Neural crest cell (in vitro differentiated cells): Measurements from ENCODE around the gene DGKG. TPM values are rescaled to one million over a fixed set of nuclear protein-coding genes. Genes with fewer than 3 reads are reported as not detected.

Experiments used
- DNase-seq: peaks from one replicate; pipeline ENCODE4 v3.0.0; 2021; ENCODE audit warnings: low read depth, mixed read lengths, low spot score
- H3K27ac Mint-ChIP-seq: one replicate; pipeline ENCODE4 v1.8.0; 2021; ENCODE audit warnings: mild to moderate bottlenecking, mixed read lengths; ENCODE audit not compliant: unreplicated experiment
- H3K27me3 Mint-ChIP-seq: 2 replicates; pipeline ENCODE4 v1.8.0; 2021; ENCODE audit warnings: low read depth, mild to moderate bottlenecking, mixed read lengths
- H3K36me3 Mint-ChIP-seq: 2 replicates; pipeline ENCODE4 v1.8.0; 2021; ENCODE audit warnings: low read depth, mild to moderate bottlenecking, mixed read lengths
- H3K4me1 Mint-ChIP-seq: 2 replicates; pipeline ENCODE4 v1.8.0; 2021; ENCODE audit warnings: mixed read lengths
- H3K4me3 Mint-ChIP-seq: one replicate; pipeline ENCODE4 v1.8.0; 2021; ENCODE audit warnings: mild to moderate bottlenecking, mixed read lengths
- H3K9me3 Mint-ChIP-seq: 2 replicates; pipeline ENCODE4 v1.8.0; 2021; ENCODE audit warnings: mixed read lengths
- total RNA-seq: library from RNA; stranded (reverse); gene quantifications from 2 replicates; pipeline ENCODE4 v1.2.1, GENCODE V29; 2021
- TF ChIP-seq, protein P1 (sequence below): fragments of 200-600 bp; sonication (generic); conservative IDR thresholded peaks from 2 replicates; pipeline ENCODE4 v1.5.0; 2021; ENCODE audit warnings: antibody characterized with exemption, mild to moderate bottlenecking

Gene DGKG
- total RNA-seq, 1 donor from 2014 or later: not detected

DNA sequence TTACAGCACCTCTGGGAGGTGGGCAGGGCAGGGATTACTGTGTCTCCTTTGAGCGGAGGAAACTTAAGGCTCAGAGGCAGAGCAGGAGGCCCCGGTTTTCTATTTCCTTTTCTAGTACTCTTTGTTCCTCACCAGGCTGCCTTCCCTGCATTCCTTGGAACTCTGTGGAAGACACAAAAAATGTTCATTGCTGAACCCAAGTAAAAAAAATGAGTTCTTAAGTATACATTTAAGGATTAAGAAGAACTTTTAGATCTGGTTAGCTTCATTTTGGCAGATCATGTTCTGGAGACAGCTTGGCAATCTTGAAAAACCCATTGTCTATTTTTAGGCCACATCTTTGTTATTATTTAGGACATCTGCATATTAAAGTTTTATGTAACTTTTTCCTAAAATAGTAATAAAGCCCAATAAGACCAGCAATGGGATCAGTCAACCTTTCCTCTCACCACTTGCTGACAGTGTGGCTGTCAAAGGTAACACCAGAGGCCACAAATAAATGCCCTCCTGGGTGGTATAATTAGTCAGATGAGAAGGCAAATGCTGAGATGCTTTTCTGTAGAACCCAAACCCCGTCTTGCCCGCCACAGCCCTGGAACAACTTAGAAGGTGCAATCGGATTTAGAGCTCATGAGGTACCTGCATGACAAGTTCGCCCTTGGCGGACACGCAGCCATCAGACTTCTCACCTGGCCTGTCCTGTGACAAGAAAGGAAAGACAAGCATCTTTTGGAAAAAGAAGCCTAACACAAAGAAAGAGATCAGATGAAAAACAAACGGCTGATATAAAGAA lies 97.2 kb downstream of the DGKG start:
- Mint-ChIP-seq H3K9me3 (no peaks in the 10 kb centered on the region), H3K4me1 (peaks cover 8% of the 10 kb centered on the region), H3K36me3 (no peaks in the 10 kb centered on the region), H3K27ac (no peak overlapping the region), H3K27me3 (peaks cover 17% of the 10 kb centered on the region), H3K4me3 (no peak overlapping the region)
- DNase-seq: no peak
- TF ChIP-seq, protein P1, sequence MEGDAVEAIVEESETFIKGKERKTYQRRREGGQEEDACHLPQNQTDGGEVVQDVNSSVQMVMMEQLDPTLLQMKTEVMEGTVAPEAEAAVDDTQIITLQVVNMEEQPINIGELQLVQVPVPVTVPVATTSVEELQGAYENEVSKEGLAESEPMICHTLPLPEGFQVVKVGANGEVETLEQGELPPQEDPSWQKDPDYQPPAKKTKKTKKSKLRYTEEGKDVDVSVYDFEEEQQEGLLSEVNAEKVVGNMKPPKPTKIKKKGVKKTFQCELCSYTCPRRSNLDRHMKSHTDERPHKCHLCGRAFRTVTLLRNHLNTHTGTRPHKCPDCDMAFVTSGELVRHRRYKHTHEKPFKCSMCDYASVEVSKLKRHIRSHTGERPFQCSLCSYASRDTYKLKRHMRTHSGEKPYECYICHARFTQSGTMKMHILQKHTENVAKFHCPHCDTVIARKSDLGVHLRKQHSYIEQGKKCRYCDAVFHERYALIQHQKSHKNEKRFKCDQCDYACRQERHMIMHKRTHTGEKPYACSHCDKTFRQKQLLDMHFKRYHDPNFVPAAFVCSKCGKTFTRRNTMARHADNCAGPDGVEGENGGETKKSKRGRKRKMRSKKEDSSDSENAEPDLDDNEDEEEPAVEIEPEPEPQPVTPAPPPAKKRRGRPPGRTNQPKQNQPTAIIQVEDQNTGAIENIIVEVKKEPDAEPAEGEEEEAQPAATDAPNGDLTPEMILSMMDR: no peak

DNA sequence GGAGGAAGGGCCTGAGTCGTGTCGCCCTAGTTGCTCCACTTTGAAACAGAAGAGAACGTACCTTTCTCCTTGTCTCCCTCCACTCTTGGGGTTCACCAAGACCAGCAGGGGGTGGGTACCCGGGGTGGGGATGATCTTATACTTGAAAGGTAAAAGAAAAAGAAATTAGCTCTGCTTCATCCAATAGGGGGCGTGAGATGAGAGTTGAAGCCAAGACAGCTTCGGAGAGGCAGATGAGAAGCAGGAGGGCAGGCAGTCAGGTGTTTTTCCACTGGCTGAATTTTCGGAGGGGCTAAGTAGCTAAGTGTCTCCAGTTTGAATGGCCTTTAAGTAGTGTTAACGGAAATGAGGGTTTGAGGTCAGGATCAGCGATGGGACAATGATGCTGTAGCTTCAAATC lies 100.4 kb downstream of the DGKG start:
- TF ChIP-seq, protein P1: peak; percentile 28
- H3K4me1 Mint-ChIP-seq: peaks cover 19% of the 10 kb centered on the region
- no peak overlapping the region for H3K27ac Mint-ChIP-seq
- DNase-seq: no peak
- H3K27me3 Mint-ChIP-seq: peaks cover 29% of the 10 kb centered on the region
- no peak overlapping the region for H3K4me3 Mint-ChIP-seq
- no peaks in the 10 kb centered on the region for H3K9me3 Mint-ChIP-seq
- no peaks in the 10 kb centered on the region for H3K36me3 Mint-ChIP-seq

- H3K4me3 Mint-ChIP-seq: no peak overlapping the region
- no peaks in the 10 kb centered on the region for H3K36me3 Mint-ChIP-seq
- no peak overlapping the region for H3K27ac Mint-ChIP-seq
- TF ChIP-seq, protein P1: no peak
- DNase-seq: no peak
- H3K9me3 Mint-ChIP-seq: no peaks in the 10 kb centered on the region
- H3K4me1 Mint-ChIP-seq: peaks cover 19% of the 10 kb centered on the region
- H3K27me3 Mint-ChIP-seq: peaks cover 31% of the 10 kb centered on the region
These were observed 101.3 kb downstream of the DGKG start for GRCh38 chr3:186260726-186261125.

DNA sequence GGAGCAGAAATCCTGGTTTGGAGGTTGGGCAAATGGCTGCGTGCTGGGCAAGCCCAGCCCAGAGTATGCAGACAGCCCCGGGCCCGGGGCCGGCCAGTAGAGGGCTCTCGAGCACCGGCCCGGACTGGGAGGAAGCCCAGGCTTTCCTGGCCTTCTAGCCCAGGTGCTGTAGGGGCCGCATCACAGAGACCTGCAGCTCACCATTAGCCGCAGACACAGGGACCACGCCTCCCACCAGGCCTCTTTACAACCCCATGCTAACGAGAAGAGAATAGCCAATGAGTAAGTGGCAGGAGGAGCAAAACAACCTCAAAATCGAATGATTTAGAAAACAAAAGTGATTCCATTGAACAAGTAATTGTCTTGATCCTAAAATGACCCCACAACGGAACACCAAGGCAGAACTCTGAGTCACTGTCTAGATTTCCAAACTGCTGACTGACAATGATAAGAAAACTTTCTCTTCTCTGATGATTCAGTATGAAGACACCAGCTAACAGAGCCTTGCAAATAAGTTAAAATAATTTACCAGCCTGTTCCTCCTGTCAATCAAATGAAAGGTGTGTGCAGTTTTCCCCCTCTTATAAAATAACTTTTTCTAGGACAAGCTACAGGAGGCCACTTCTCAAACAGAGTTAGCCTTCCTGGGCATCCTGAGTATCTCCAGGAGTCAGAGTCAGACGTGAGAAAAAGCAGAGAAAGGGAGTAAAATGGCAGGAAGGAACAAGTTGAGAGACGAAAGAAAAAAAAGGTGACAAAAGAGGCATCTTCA lies 102.2 kb downstream of the DGKG start:
- TF ChIP-seq, protein P1: peak; percentile 82
- H3K36me3 Mint-ChIP-seq: no peaks in the 10 kb centered on the region
- H3K9me3 Mint-ChIP-seq: no peaks in the 10 kb centered on the region
- DNase-seq: peak; percentile 59
- H3K27me3 Mint-ChIP-seq: peaks cover 34% of the 10 kb centered on the region
- H3K27ac Mint-ChIP-seq: peak overlapping the region; percentile 51
- H3K4me1 Mint-ChIP-seq: peaks cover 22% of the 10 kb centered on the region
- peak overlapping the region; percentile 7 for H3K4me3 Mint-ChIP-seq

- peak overlapping the region; percentile 7 for H3K4me3 Mint-ChIP-seq
- peaks cover 25% of the 10 kb centered on the region for H3K4me1 Mint-ChIP-seq
- no peak for DNase-seq
- H3K9me3 Mint-ChIP-seq: no peaks in the 10 kb centered on the region
- H3K27ac Mint-ChIP-seq: no peak overlapping the region
- peaks cover 34% of the 10 kb centered on the region for H3K27me3 Mint-ChIP-seq
- TF ChIP-seq, protein P1: no peak
- H3K36me3 Mint-ChIP-seq: no peaks in the 10 kb centered on the region
These were observed 103.1 kb downstream of the DGKG start for GRCh38 chr3:186258968-186259367.
